Choroid plexus epithelial cell (primary cell): ENCODE results near the gene DDX54.
"Not testable (repeated sequence)": the region's sequence is repeated elsewhere in the genome, so short reads cannot be mapped to it uniquely, and the experiment has no call there.

Experiments used
- DNase-seq: peaks from one replicate; pipeline ENCODE4 v3.0.0-alpha.2; 2010; ENCODE audit warnings: low read depth
- H3K4me3 ChIP-seq: 2 replicates; pipeline ENCODE4 v1.5.1; 2011; ENCODE audit warnings: low read depth, mild to moderate bottlenecking, control low read depth, low read length, moderate library complexity
- TF ChIP-seq, protein P1 (sequence below): conservative IDR thresholded peaks from 2 replicates; pipeline ENCODE4 v1.5.1; 2011; ENCODE audit warnings: low read depth, mild to moderate bottlenecking, control low read depth, inconsistent platforms, low read length, moderate library complexity

DDX54 gene

DNA sequence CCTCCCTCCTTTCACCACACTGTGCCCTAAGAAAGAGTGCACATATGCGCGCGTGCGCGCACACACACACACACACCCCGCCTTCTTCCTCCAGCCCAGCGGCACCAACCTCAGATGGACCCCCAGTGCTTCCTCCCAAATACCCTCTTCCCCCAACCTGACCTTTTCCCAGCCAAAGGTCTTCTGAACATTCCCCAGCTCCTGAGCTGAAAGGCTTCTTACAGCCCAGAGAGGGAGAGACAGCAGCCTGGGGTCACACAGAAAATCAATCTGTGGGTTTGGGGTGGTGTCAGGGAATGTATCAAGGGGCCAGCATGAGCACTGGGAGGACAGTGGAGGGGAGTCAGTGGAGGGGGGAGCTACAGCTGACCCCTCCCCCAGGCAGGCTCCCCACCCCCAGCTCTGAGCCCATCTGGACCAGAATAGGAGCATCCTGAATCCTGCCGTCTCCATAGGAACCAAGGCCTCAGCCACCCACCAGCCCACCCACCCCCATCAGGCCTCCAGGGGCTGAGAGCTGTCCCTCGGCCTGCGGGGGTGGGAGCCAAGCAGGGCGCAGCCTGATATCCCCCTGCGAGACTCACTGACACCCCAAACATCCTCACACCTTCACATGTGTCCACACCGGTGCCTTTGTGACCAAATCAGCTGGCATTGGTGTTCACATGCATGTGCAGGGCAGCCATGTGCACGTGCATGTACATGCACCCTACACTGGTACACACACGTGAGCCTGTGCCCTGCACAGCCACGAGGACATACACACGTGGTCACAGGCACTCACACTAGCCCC lies 55.4 kb downstream of the DDX54 start:
- TF ChIP-seq, protein P1, sequence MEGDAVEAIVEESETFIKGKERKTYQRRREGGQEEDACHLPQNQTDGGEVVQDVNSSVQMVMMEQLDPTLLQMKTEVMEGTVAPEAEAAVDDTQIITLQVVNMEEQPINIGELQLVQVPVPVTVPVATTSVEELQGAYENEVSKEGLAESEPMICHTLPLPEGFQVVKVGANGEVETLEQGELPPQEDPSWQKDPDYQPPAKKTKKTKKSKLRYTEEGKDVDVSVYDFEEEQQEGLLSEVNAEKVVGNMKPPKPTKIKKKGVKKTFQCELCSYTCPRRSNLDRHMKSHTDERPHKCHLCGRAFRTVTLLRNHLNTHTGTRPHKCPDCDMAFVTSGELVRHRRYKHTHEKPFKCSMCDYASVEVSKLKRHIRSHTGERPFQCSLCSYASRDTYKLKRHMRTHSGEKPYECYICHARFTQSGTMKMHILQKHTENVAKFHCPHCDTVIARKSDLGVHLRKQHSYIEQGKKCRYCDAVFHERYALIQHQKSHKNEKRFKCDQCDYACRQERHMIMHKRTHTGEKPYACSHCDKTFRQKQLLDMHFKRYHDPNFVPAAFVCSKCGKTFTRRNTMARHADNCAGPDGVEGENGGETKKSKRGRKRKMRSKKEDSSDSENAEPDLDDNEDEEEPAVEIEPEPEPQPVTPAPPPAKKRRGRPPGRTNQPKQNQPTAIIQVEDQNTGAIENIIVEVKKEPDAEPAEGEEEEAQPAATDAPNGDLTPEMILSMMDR = no peak
- no peak overlapping the region for H3K4me3 ChIP-seq
- DNase-seq = no peak

DNA sequence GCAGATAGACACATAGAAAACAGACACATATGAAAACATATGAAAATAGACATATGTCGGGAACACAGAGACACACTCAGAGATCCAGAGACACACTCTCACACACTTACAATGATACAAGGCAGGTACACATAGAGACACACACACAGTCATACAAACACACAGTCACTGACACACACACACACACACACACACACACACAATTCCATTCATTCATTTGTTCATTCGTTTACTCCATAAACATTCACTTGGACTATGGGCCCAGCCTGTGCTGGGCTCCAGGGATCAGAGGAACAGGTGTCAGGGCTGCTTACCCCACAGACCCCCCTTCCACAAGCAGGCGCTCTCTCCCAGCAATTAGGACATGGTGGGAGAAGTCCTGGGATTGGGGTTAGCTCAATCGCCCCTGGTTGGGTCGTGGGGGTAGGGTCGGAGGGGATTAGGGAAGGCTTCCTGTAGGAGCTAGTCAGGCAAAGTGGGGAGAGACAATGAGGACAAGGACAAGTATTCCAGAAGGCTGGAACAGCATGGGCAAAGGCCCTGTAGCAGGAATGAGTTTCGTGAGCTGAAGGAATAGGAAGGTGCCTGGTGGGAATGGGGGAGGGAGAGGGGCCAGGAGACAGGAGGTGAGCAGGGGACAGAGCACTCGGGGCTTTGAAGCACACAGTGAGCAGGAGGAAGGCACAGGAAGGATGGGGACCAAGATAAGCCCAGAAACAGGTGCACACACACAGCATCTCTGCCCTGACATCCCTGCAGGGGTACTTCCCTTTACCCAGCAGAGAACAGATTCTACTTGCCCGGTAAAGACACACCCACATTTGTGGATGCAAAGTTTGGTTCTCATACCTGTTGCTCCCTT lies 56.2 kb downstream of the DDX54 start:
- TF ChIP-seq, protein P1 = no peak
- H3K4me3 ChIP-seq = no peak overlapping the region
- DNase-seq = no peak

DNA sequence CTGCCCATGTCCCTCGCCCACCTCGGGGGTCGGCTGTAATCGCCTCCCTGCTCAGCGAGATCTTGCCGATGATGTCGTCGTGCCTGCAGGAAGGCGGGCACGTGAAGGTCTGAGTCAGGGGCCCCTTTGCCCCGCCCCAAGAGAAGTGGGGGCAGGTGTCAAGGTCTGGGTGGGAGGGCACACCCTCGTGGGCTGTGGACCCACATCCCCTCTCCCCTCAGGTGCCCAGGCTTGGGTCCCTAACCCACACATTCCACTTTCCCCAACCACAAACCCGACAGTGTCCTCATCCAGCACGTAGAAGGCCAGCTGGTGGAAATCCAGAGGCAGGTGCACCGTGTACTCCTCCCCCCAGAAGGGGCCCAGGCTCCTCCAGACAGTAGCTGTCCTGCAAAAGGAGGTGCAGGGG lies 57.5 kb downstream of the DDX54 start:
- H3K4me3 ChIP-seq = no peak overlapping the region
- TF ChIP-seq, protein P1 = no peak
- DNase-seq = no peak

DNA sequence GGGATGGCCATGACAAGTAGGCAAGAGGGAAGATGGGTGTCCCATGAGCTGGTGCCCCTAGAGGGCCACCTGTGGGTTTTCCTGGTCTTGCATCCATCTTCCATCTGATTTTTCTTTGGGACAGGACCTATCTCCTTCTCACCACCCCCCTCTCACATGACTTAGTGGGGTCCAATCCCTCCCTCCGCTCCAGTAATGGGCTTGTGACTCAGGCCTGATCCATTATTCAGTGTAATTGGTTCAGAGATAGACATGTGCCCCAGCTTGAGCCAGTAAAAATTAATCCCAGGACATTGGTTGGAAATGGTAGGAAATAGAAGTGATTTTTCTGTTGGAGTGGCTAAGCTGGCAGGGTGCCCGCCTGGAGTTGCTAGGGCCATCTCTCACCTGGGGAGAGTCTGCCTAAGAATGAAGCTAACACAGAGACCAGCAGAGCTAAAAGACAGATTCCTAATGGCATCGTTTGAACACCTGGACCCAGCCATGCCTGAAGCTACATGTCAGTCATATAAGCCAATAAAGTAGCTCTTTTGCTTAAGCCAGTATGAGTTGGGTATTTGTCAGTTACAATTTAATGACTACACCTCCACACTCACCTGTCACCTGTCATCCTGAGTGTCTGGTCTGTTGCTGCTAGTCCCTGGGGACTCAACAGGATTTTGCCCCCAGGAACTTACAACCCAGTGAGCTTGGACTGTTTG lies 64.5 kb downstream of the DDX54 start:
- H3K4me3 ChIP-seq = no peak overlapping the region
- TF ChIP-seq, protein P1 = no peak
- DNase-seq = no peak

DNA sequence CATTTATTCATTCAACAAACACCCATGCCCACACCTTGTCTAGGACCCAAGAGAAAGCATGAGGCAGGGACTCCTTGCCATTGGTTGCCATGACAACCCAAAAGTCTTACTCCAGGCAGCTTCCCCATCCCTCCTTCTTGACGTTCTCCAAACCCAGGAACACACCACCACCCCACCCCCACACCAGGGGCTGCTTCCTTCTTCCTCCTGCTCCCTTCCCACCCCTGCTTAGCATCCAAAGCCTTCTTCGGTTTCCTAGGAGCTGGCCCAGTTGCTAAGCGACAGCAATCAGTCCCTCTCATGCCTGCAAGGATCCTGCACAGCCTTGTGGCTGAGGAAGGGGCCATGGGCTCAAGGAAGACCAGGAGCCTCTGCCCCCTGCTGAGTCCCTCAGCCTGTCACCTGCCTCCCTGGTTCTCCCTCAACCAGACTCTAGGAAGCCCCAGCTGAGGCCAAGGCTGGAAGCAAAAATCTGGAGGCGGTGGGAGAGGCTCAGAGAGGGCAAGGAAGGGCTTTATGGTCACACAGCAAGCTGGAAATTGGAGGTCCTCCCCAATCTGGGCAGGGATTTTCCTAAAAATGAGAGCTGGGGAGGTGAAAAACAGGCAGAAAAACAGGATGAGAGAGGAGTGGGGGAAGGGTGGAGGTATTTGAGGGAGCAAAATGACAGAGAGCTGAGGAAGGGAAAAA lies 65.2 kb downstream of the DDX54 start:
- no peak for DNase-seq
- TF ChIP-seq, protein P1 = no peak
- no peak overlapping the region for H3K4me3 ChIP-seq

DNA sequence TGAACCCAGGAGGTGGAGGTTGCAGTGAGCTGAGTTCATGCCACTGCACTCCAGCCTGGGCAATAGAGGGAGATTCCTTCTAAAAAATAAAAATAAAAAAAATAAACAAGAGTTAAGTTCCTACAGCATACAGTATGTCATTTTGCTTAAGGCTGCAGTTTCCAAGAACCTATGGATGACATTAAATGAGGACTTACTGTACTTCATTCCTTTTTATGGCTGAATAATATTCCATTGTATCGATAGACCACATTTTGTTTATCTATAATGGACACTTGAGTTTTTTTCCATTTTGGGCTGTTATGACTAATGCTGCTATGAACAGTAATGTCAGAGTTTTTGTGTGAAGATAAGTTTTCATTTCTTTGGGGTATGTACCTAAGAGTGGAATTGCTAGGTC lies 67.1 kb downstream of the DDX54 start:
- no peak for DNase-seq
- TF ChIP-seq, protein P1 = no peak
- H3K4me3 ChIP-seq = no peak overlapping the region

DNA sequence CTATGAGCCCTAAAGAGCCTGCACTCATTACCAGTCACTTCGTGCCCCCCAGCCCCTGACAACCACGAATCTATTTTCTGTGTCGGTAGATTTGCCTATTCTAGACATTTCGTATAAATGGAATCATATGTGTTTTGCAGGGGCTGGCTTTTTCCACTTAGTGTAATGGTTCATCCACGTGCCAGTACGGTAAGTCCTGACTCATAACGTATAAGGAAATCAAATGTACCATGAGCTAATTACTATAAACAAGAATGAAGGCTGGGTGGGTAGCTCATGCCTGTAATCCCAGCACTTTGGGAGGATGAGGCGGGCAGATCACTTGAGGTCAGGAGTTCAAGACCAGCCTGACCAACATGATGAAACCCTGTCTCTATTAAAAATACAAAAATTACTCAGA lies 67.6 kb downstream of the DDX54 start:
- DNase-seq = not testable (repeated sequence)

More for the DNA sequence above, 67.6 kb downstream of the DDX54 start:
- H3K4me3 ChIP-seq = not testable (repeated sequence)
